Fibroblast of the aortic adventitia (primary cell): ENCODE measurements around the gene GPRIN3. TPM values are rescaled to one million over a fixed set of nuclear protein-coding genes. Genes with fewer than 3 reads are reported as not detected.
"Not testable (repeated sequence)": the region's sequence is repeated elsewhere in the genome, so short reads cannot be mapped to it uniquely, and the experiment has no call there.

ENCODE experiments used
- DNase-seq: peaks from one replicate; pipeline ENCODE4 v3.0.0-alpha.2; 2010; ENCODE audit warnings: low read depth
- H3K4me3 ChIP-seq: 2 replicates; pipeline ENCODE4 v1.5.1; 2011; ENCODE audit warnings: low read depth, mild to moderate bottlenecking, control low read depth, low read length, moderate library complexity
- CTCF ChIP-seq: IDR thresholded peaks from 2 replicates; pipeline ENCODE4 v1.5.1; 2011; ENCODE audit warnings: mild to moderate bottlenecking, low read length, control low read depth, inconsistent platforms; ENCODE audit not compliant: insufficient read depth
- total RNA-seq: library from RNA; depleted of rRNA; stranded (reverse); fragments of >200 nt; gene quantifications from 2 replicates; pipeline ENCODE4 v1.2.3, GENCODE V29; 2012; ENCODE audit warnings: low replicate concordance

The GPRIN3 gene
- total RNA-seq, 1 donor = under 0.01 TPM

GRCh38 chr4:89319756-89320155 is 12.2 kb upstream of the GPRIN3 start:
- no peak overlapping the region for H3K4me3 ChIP-seq
- TF ChIP-seq CTCF = no peak
- DNase-seq = no peak

- peak; percentile 6 for DNase-seq
- TF ChIP-seq CTCF = no peak
Measured at GRCh38 chr4:89316931-89317366, 9.3 kb upstream of the GPRIN3 start.

GRCh38 chr4:89316211-89316610 is 8.6 kb upstream of the GPRIN3 start:
- DNase-seq = no peak
- no peak overlapping the region for H3K4me3 ChIP-seq
- TF ChIP-seq CTCF = no peak

More at GRCh38 chr4:89316931-89317366, 9.3 kb upstream of the GPRIN3 start:
- H3K4me3 ChIP-seq = no peak overlapping the region

- H3K4me3 ChIP-seq = no peak overlapping the region
- peak; percentile 5 for DNase-seq
- no peak for TF ChIP-seq CTCF
Measured at GRCh38 chr4:89314291-89314690, 6.7 kb upstream of the GPRIN3 start.

- DNase-seq = peak; percentile 13
- TF ChIP-seq CTCF = no peak
- no peak overlapping the region for H3K4me3 ChIP-seq
Measured at GRCh38 chr4:89312066-89312465, 4.5 kb upstream of the GPRIN3 start.

- TF ChIP-seq CTCF = no peak
- H3K4me3 ChIP-seq = no peak overlapping the region
- no peak for DNase-seq
Measured at GRCh38 chr4:89311433-89311832, 3.8 kb upstream of the GPRIN3 start.

- not testable (repeated sequence) for H3K4me3 ChIP-seq, DNase-seq
Measured at GRCh38 chr4:89309154-89309553, 1.6 kb upstream of the GPRIN3 start.
